ENCODE measurements around the gene JAK1.

- TF ChIP-seq CTCF (conservative IDR thresholded peaks at IDR 0.05; ENCODE audit: low read depth in 2 of 2), result no peak
- no peak for TF ChIP-seq POLR2AphosphoS5 (IDR thresholded peaks at IDR 0.05; ENCODE audit: low read depth)
- TF ChIP-seq EZH2phosphoT487 (IDR thresholded peaks at IDR 0.05; ENCODE audit: unreplicated experiment), result no peak
- TF ChIP-seq EZH2 (IDR thresholded peaks at IDR 0.05; ENCODE audit: low read depth, unreplicated experiment), result no peak
- no peak for TF ChIP-seq REST (IDR thresholded peaks at IDR 0.05; ENCODE audit: unreplicated experiment)
- TF ChIP-seq NANOG (IDR thresholded peaks at IDR 0.05; ENCODE audit: borderline replicate concordance), result no peak
- no peak for TF ChIP-seq JUNB (IDR thresholded peaks at IDR 0.05; ENCODE audit: unreplicated experiment)
- no peak for TF ChIP-seq CREB1 (CRISPR knock-in tag; IDR thresholded peaks at IDR 0.05; ENCODE audit: low read depth)
- TF ChIP-seq ZNF331 (CRISPR knock-in tag; IDR thresholded peaks at IDR 0.05; ENCODE audit: low read depth), result no peak
- no peak for TF ChIP-seq ETS1 (IDR thresholded peaks at IDR 0.05)
- no peak for TF ChIP-seq STAT1 (IDR thresholded peaks at IDR 0.05; ENCODE audit: unreplicated experiment)
These were observed 121.7 kb downstream of the JAK1 start for GRCh38 chr1:64844609-64845008.

All from GM23338 (cell line).